ENCODE data around the gene PPP2R5E. TPM values are rescaled to one million over a fixed set of nuclear protein-coding genes. Genes with fewer than 3 reads are reported as not detected.
"Not testable (repeated sequence)": the region's sequence is repeated elsewhere in the genome, so short reads cannot be mapped to it uniquely, and the experiment has no call there.

The PPP2R5E gene
- total and polyA plus RNA-seq, 2 experiments from 2014 or later = 15.5 to 22.7 TPM

DNA sequence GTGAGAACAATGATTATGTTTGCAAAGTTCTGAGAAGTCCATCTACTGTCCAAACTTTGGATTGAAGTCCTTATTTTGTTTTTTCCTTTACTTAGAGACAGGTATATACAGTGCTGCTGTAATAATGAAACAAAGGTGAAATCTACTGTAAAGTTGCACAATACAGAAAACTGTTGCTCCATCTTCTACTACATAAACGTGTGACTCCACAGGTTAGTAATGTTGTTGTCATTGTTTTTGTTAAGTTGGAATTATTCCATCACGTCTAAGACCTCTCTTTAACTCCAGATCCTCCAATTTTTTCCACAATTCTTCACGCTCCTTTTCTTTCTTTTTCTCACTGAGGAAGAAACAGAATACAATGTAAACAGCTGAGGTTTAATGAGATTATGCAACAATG is 167.4 kb downstream of the PPP2R5E start:
- Histone ChIP-seq H3K27ac (no peak overlapping the region), H3K27me3 (no peaks in the 10 kb centered on the region), H3K36me3 (peaks cover 20% of the 10 kb centered on the region), H3K4me3 (no peak overlapping the region), H3K9me3 (ENCODE audit: low read depth) (no peaks in the 10 kb centered on the region), H3K4me1 (ENCODE audit: low read depth) (no peaks in the 10 kb centered on the region)
- TF ChIP-seq, protein P1, sequence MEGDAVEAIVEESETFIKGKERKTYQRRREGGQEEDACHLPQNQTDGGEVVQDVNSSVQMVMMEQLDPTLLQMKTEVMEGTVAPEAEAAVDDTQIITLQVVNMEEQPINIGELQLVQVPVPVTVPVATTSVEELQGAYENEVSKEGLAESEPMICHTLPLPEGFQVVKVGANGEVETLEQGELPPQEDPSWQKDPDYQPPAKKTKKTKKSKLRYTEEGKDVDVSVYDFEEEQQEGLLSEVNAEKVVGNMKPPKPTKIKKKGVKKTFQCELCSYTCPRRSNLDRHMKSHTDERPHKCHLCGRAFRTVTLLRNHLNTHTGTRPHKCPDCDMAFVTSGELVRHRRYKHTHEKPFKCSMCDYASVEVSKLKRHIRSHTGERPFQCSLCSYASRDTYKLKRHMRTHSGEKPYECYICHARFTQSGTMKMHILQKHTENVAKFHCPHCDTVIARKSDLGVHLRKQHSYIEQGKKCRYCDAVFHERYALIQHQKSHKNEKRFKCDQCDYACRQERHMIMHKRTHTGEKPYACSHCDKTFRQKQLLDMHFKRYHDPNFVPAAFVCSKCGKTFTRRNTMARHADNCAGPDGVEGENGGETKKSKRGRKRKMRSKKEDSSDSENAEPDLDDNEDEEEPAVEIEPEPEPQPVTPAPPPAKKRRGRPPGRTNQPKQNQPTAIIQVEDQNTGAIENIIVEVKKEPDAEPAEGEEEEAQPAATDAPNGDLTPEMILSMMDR (IDR thresholded peaks at IDR 0.05; ENCODE audit: low read depth, low read length) = no peak
- peak in 1 of 2 donors; percentile 4 for DNase-seq (ENCODE audit: low read depth in 1 of 2, low spot score in 1 of 2)

DNA sequence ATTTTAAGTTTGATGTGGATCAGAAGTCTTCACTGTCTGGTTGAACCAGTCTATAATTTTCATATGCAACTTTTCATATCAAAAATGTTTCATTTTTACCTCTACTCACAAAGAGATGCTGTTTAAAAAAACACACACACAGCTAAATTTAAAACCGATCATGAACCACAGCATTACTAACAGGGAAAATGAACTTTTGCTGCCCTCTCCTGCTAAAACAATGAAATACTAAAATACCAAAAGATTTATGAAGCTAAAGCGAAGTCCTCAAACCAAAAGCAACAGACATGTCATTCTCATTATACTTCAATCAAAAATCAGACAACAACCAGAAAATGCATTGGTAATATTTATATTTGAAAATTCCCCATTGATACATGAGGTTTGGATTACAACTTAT is 171.6 kb downstream of the PPP2R5E start:
- not testable (repeated sequence) for H3K9me3 ChIP-seq (ENCODE audit: low read depth); H3K4me1 ChIP-seq (ENCODE audit: low read depth); H3K4me3 ChIP-seq; H3K27ac ChIP-seq; H3K27me3 ChIP-seq
- peaks cover 15% of the 10 kb centered on the region for H3K36me3 ChIP-seq
- DNase-seq (ENCODE audit: low read depth in 1 of 2, low spot score in 1 of 2) = peak in 1 of 2 donors; percentile 13

- TF ChIP-seq, protein P1 (IDR thresholded peaks at IDR 0.05; ENCODE audit: low read depth, low read length) = no peak
- no peaks in the 10 kb centered on the region for H3K27me3 ChIP-seq
These were observed 172.1 kb downstream of the PPP2R5E start for GRCh38 chr14:63371033-63371432.

GRCh38 chr14:63367742-63368364 is 175.3 kb downstream of the PPP2R5E start:
- TF ChIP-seq, protein P1 (IDR thresholded peaks at IDR 0.05; ENCODE audit: low read depth, low read length) = no peak
- Histone ChIP-seq H3K9me3 (ENCODE audit: low read depth) (peaks cover 4% of the 10 kb centered on the region), H3K36me3 (no peaks in the 10 kb centered on the region)

More at GRCh38 chr14:63371033-63371432, 172.1 kb downstream of the PPP2R5E start:
- Histone ChIP-seq H3K36me3 (peaks cover 14% of the 10 kb centered on the region), H3K4me3 (no peak overlapping the region), H3K27ac (no peak overlapping the region), H3K9me3 (ENCODE audit: low read depth) (peaks cover 4% of the 10 kb centered on the region), H3K4me1 (ENCODE audit: low read depth) (no peaks in the 10 kb centered on the region)
- no peak for DNase-seq (ENCODE audit: low read depth in 1 of 2, low spot score in 1 of 2)

GRCh38 chr14:63362389-63362819 is 180.8 kb downstream of the PPP2R5E start:
- H3K4me3 ChIP-seq = no peak overlapping the region
- H3K4me1 ChIP-seq (ENCODE audit: low read depth) = no peaks in the 10 kb centered on the region
- H3K27me3 ChIP-seq = no peaks in the 10 kb centered on the region
- H3K27ac ChIP-seq = no peak overlapping the region
- no peaks in the 10 kb centered on the region for H3K9me3 ChIP-seq (ENCODE audit: low read depth)
- TF ChIP-seq, protein P1 (IDR thresholded peaks at IDR 0.05; ENCODE audit: low read depth, low read length) = no peak
- H3K36me3 ChIP-seq = no peaks in the 10 kb centered on the region
- DNase-seq (ENCODE audit: low read depth in 1 of 2, low spot score in 1 of 2) = no peak

More at GRCh38 chr14:63367742-63368364, 175.3 kb downstream of the PPP2R5E start:
- no peaks in the 10 kb centered on the region for H3K4me1 ChIP-seq (ENCODE audit: low read depth)
- no peak overlapping the region for H3K27ac ChIP-seq
- H3K4me3 ChIP-seq = no peak overlapping the region
- DNase-seq (ENCODE audit: low read depth in 1 of 2, low spot score in 1 of 2) = no peak
- H3K27me3 ChIP-seq = no peaks in the 10 kb centered on the region

DNA sequence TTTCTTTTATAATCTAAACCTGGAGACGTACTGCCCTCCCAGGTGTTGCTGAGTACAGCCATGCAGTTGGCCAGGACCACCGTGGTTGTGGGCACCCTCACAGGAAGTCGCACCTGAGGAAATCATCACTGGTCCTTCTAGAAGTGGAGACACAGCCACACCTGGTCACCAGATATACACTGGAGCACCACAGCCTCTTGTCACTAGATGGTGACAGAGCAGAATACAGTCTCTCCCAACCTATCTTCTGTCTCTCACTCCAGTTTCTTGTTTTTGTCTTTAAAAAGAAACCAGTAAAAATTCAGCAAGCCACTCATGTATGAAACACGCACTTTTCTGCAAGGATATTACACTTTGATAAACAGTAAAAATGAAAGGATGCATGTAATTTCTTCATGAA is 181.4 kb downstream of the PPP2R5E start:
- Histone ChIP-seq H3K36me3 (no peaks in the 10 kb centered on the region), H3K9me3 (ENCODE audit: low read depth) (no peaks in the 10 kb centered on the region), H3K4me3 (no peak overlapping the region), H3K27me3 (no peaks in the 10 kb centered on the region), H3K4me1 (ENCODE audit: low read depth) (no peaks in the 10 kb centered on the region), H3K27ac (no peak overlapping the region)
- TF ChIP-seq, protein P1 (IDR thresholded peaks at IDR 0.05; ENCODE audit: low read depth, low read length) = no peak
- DNase-seq (ENCODE audit: low read depth in 1 of 2, low spot score in 1 of 2) = no peak

Measured in cardiac muscle cell (in vitro differentiated cells and primary cell).